DND-41 (cell line): ENCODE measurements around the gene SST.
"Not testable (repeated sequence)": the region's sequence is repeated elsewhere in the genome, so short reads cannot be mapped to it uniquely, and the experiment has no call there.

Source experiments
- ATAC-seq: fragments of 200-7000 bp; cut with Tn5 transposase; 3 replicates; pipeline ENCODE4 v1.9.1; 2021; ENCODE audit warnings: low read depth; ENCODE audit not compliant: insufficient read depth
- DNase-seq: peaks from one replicate; pipeline ENCODE4 v3.0.0-alpha.2; 2020
- H2AFZ ChIP-seq: 2 replicates; pipeline ENCODE4 v1.6.0; 2012; ENCODE audit warnings: low read depth, low read length
- H3K27ac ChIP-seq: 2 replicates; pipeline ENCODE4 v1.5.1; 2012; ENCODE audit warnings: low read length, inconsistent platforms
- H3K27me3 ChIP-seq: fragments of 200-600 bp; sonication (generic); 2 replicates; pipeline ENCODE4 v1.6.0; 2012; ENCODE audit warnings: low read length, mild to moderate bottlenecking, inconsistent platforms; ENCODE audit not compliant: insufficient read depth, poor library complexity
- H3K36me3 ChIP-seq: 2 replicates; pipeline ENCODE4 v1.5.1; 2012; ENCODE audit warnings: low read length, inconsistent platforms; ENCODE audit not compliant: insufficient read depth
- H3K4me1 ChIP-seq: 2 replicates; pipeline ENCODE4 v1.5.1; 2012; ENCODE audit warnings: mild to moderate bottlenecking, low read length; ENCODE audit not compliant: insufficient read depth
- H3K4me2 ChIP-seq: 2 replicates; pipeline ENCODE4 v1.6.0; 2012; ENCODE audit warnings: mild to moderate bottlenecking, moderate library complexity, low read length, inconsistent platforms; ENCODE audit not compliant: insufficient read depth
- H3K4me3 ChIP-seq, 2 experiments: fragments of 200-600 bp in 1 of 2; shearing (Covaris generic) in 1 of 2; 2 replicates each; pipeline ENCODE4 v1.5.1; 2012 to 2016; ENCODE audit warnings: inconsistent platforms in 2 of 2, low read length in 2 of 2, mild to moderate bottlenecking in 2 of 2, low read depth in 1 of 2, moderate library complexity in 1 of 2
- H3K79me2 ChIP-seq: 2 replicates; pipeline ENCODE4 v1.6.0; 2012; ENCODE audit warnings: low read length, inconsistent platforms; ENCODE audit not compliant: insufficient read depth
- H3K9ac ChIP-seq: 2 replicates; pipeline ENCODE4 v1.6.0; 2012; ENCODE audit warnings: low read depth, mild to moderate bottlenecking, inconsistent platforms, low read length, moderate library complexity
- H3K9me3 ChIP-seq: 2 replicates; pipeline ENCODE4 v1.5.1; 2012; ENCODE audit warnings: low read length, moderate library complexity, mild to moderate bottlenecking, inconsistent platforms; ENCODE audit not compliant: insufficient read depth, severe bottlenecking
- H4K20me1 ChIP-seq: 2 replicates; pipeline ENCODE4 v1.6.0; 2012; ENCODE audit warnings: low read length; ENCODE audit not compliant: insufficient read depth
- CTCF ChIP-seq: IDR thresholded peaks from 2 replicates; pipeline ENCODE4 v1.5.1; 2012; ENCODE audit warnings: borderline replicate concordance, low read length, moderate library complexity, mild to moderate bottlenecking; ENCODE audit not compliant: poor library complexity, severe bottlenecking; ENCODE audit errors: extremely low read depth
- EZH2 ChIP-seq: IDR thresholded peaks from 3 replicates; pipeline ENCODE4 v1.6.1; 2012; ENCODE audit warnings: borderline replicate concordance, low read depth, mild to moderate bottlenecking, moderate library complexity, low read length, inconsistent platforms; ENCODE audit not compliant: severe bottlenecking

The SST gene

GRCh38 chr3:187648177-187648576, 22.0 kb downstream of the SST start:
- no peaks in the 10 kb centered on the region for H4K20me1 ChIP-seq
- H3K27me3 ChIP-seq, result peaks cover 20% of the 10 kb centered on the region
- H3K27ac ChIP-seq, result no peak overlapping the region
- no peak overlapping the region for H3K4me2 ChIP-seq
- no peaks in the 10 kb centered on the region for H3K36me3 ChIP-seq
- TF ChIP-seq CTCF, result no peak
- TF ChIP-seq EZH2, result no peak
- DNase-seq (no peak), ATAC-seq (no peak)
- H3K79me2 ChIP-seq, result no peaks in the 10 kb centered on the region
- H2AFZ ChIP-seq, result no peak overlapping the region
- H3K4me3 ChIP-seq, result no peak overlapping the region
- no peaks in the 10 kb centered on the region for H3K9me3 ChIP-seq
- no peak overlapping the region for H3K9ac ChIP-seq
- H3K4me1 ChIP-seq, result no peaks in the 10 kb centered on the region

GRCh38 chr3:187646906-187647660, 23.1 kb downstream of the SST start:
- ATAC-seq (no peak), DNase-seq (no peak)
- TF ChIP-seq CTCF, result no peak
- no peak for TF ChIP-seq EZH2
- Histone ChIP-seq H3K9me3 (no peaks in the 10 kb centered on the region), H3K4me2 (no peak overlapping the region), H3K36me3 (no peaks in the 10 kb centered on the region), H3K27ac (no peak overlapping the region), H4K20me1 (no peaks in the 10 kb centered on the region), H3K79me2 (no peaks in the 10 kb centered on the region), H2AFZ (no peak overlapping the region), H3K9ac (no peak overlapping the region), H3K4me3 (no peak overlapping the region), H3K4me1 (no peaks in the 10 kb centered on the region), H3K27me3 (peaks cover 20% of the 10 kb centered on the region)

GRCh38 chr3:187645379-187645778, 24.8 kb downstream of the SST start:
- not testable (repeated sequence) for H3K27ac ChIP-seq, ATAC-seq, H4K20me1 ChIP-seq, H3K4me1 ChIP-seq, H3K4me2 ChIP-seq, H3K4me3 ChIP-seq, H3K9ac ChIP-seq, H3K36me3 ChIP-seq, H3K79me2 ChIP-seq, H2AFZ ChIP-seq, H3K9me3 ChIP-seq, DNase-seq
- H3K27me3 ChIP-seq, result peaks cover 11% of the 10 kb centered on the region

- no peaks in the 10 kb centered on the region for H3K36me3 ChIP-seq
- no peak overlapping the region for H3K4me3 ChIP-seq
- TF ChIP-seq EZH2 (no peak), CTCF (no peak)
- no peak overlapping the region for H2AFZ ChIP-seq
- no peaks in the 10 kb centered on the region for H3K9me3 ChIP-seq
- H3K4me2 ChIP-seq, result no peak overlapping the region
- peaks cover 9% of the 10 kb centered on the region for H3K27me3 ChIP-seq
- DNase-seq, result no peak
- no peak overlapping the region for H3K27ac ChIP-seq
- no peaks in the 10 kb centered on the region for H3K4me1 ChIP-seq
- H3K79me2 ChIP-seq, result no peaks in the 10 kb centered on the region
- H4K20me1 ChIP-seq, result no peaks in the 10 kb centered on the region
- H3K9ac ChIP-seq, result no peak overlapping the region
- ATAC-seq, result no peak
Observed at GRCh38 chr3:187642861-187643260, 27.3 kb downstream of the SST start.
